Karpas-422 (cell line): ENCODE data around the gene DENND5A. TPM values are rescaled to one million over a fixed set of nuclear protein-coding genes. Genes with fewer than 3 reads are reported as not detected.
A peak's percentile ranks its signal among the peaks of the same experiment; 100 is the strongest.

ENCODE experiments used
- DNase-seq: peaks from one replicate; pipeline ENCODE4 v3.0.0-alpha.2; 2015
- H2AFZ ChIP-seq: fragments of 200-600 bp; sonication (generic); 2 replicates; pipeline ENCODE4 v1.6.1; 2014; ENCODE audit warnings: antibody characterized with exemption, low read length, mixed read lengths
- H3K27ac ChIP-seq: fragments of 200-600 bp; sonication (generic); 2 replicates; pipeline ENCODE4 v1.5.1; 2014; ENCODE audit warnings: mild to moderate bottlenecking, low read length, moderate library complexity
- H3K27me3 ChIP-seq: fragments of 200-600 bp; sonication (generic); 2 replicates; pipeline ENCODE4 v1.6.1; 2014; ENCODE audit warnings: low read length, mixed read lengths
- H3K36me3 ChIP-seq: fragments of 200-600 bp; sonication (generic); 2 replicates; pipeline ENCODE4 v1.6.1; 2014; ENCODE audit warnings: low read length, mixed read lengths; ENCODE audit not compliant: insufficient read depth
- H3K4me1 ChIP-seq: fragments of 200-600 bp; sonication (generic); 2 replicates; pipeline ENCODE4 v1.6.1; 2014; ENCODE audit warnings: mild to moderate bottlenecking, low read length, mixed read lengths
- H3K4me2 ChIP-seq: fragments of 200-600 bp; sonication (generic); 2 replicates; pipeline ENCODE4 v1.6.1; 2014; ENCODE audit warnings: low read length, low read depth, mild to moderate bottlenecking; ENCODE audit not compliant: poor library complexity, severe bottlenecking
- H3K4me3 ChIP-seq: fragments of 200-600 bp; sonication (generic); 2 replicates; pipeline ENCODE4 v1.5.1; 2014; ENCODE audit warnings: mild to moderate bottlenecking, antibody characterized with exemption, low read length, mixed read lengths
- H3K79me2 ChIP-seq: fragments of 200-600 bp; sonication (generic); 2 replicates; pipeline ENCODE4 v1.6.1; 2014; ENCODE audit warnings: mild to moderate bottlenecking, low read length, mixed read lengths
- H3K9ac ChIP-seq: fragments of 200-600 bp; sonication (generic); 2 replicates; pipeline ENCODE4 v1.6.0; 2014; ENCODE audit warnings: low read length
- H3K9me2 ChIP-seq: fragments of 200-600 bp; sonication (generic), shearing (Covaris generic); replicated peaks from 2 replicates; pipeline ENCODE4 v1.6.0; 2014; ENCODE audit warnings: mild to moderate bottlenecking, low read length, moderate library complexity; ENCODE audit not compliant: insufficient read depth
- H3K9me3 ChIP-seq: fragments of 300-700, 200-600 bp; sonication (generic); 2 replicates; pipeline ENCODE4 v1.6.1; 2014; ENCODE audit warnings: low read length, mixed read lengths
- H4K20me1 ChIP-seq: fragments of 200-600 bp; sonication (generic); 2 replicates; pipeline ENCODE4 v1.6.1; 2014; ENCODE audit warnings: mild to moderate bottlenecking, antibody characterized with exemption, low read length, low read depth; ENCODE audit not compliant: insufficient read depth
- total RNA-seq: library from RNA; depleted of rRNA; stranded (reverse); fragments of >200 nt; shearing (Covaris generic); gene quantifications from 2 replicates; pipeline ENCODE4 v1.2.3, GENCODE V29; 2014; ENCODE audit warnings: low replicate concordance

The DENND5A gene
- total RNA-seq, 1 experiment from 2014 or later: 57.3 TPM

GRCh38 chr11:9293646-9294045, 28.5 kb upstream of the DENND5A start:
- no peak overlapping the region for H3K27ac ChIP-seq
- no peaks in the 10 kb centered on the region for H3K27me3 ChIP-seq
- peaks cover 8% of the 10 kb centered on the region; the same call in 1 of the 2 replicates for H3K36me3 ChIP-seq
- no peak overlapping the region for H3K4me3 ChIP-seq
- H3K9ac ChIP-seq: no peak overlapping the region
- H3K4me1 ChIP-seq: no peaks in the 10 kb centered on the region
- H4K20me1 ChIP-seq: no peaks in the 10 kb centered on the region
- no peaks in the 10 kb centered on the region for H3K9me3 ChIP-seq
- H3K4me2 ChIP-seq: no peak overlapping the region
- H3K9me2 ChIP-seq: no peaks in the 10 kb centered on the region
- no peak for DNase-seq
- peaks cover 26% of the 10 kb centered on the region for H3K79me2 ChIP-seq
- H2AFZ ChIP-seq: no peak overlapping the region

- H4K20me1 ChIP-seq: no peaks in the 10 kb centered on the region
- no peaks in the 10 kb centered on the region for H3K27me3 ChIP-seq
- H3K4me3 ChIP-seq: no peak overlapping the region
- no peak overlapping the region for H3K4me2 ChIP-seq
- no peak overlapping the region for H3K27ac ChIP-seq
- H3K9me2 ChIP-seq: no peaks in the 10 kb centered on the region
- H3K4me1 ChIP-seq: peaks cover 12% of the 10 kb centered on the region
- H3K36me3 ChIP-seq: peaks cover 13% of the 10 kb centered on the region; the same call in 1 of the 2 replicates
- H3K9ac ChIP-seq: no peak overlapping the region
- no peak for DNase-seq
- no peaks in the 10 kb centered on the region for H3K9me3 ChIP-seq
- H2AFZ ChIP-seq: no peak overlapping the region
- no peaks in the 10 kb centered on the region; the same call in 1 of the 2 replicates for H3K79me2 ChIP-seq
These were observed 20.9 kb upstream of the DENND5A start for GRCh38 chr11:9285850-9286587.

DNA sequence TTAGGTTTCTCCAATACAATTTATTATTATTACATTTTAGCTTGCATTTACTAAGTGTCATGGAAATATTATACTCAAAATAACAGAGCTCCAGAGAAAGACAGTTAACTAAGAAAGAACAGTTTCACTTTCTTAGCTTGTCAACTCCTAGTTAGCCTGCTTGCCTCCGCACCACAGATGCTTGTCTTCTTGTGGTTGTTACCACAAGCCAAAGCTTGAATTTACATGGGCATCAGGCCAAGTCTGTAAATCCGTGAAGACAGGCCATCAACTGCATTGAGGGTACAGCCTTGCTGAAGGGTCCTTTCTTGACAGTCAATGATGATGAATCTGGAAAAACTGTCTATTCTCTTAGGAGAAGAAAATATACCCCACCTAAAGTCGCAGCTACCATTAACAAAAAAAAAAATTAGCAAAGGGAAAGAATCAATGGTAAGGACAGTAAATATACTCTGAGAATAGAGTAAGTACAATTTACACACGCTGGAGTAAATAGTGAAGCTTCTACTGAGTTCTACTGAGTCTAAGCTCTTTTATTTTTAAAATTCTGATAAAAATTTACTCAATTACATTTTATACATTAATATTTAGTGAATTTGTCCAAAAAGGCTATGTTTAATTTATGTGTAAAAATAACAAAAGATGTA, 15.6 kb upstream of the DENND5A start:
- H3K4me1 ChIP-seq: peaks cover 20% of the 10 kb centered on the region
- H3K9me2 ChIP-seq: no peaks in the 10 kb centered on the region
- no peak overlapping the region for H3K9ac ChIP-seq
- H3K4me2 ChIP-seq: peak overlapping the region; percentile 48
- H3K4me3 ChIP-seq: no peak overlapping the region
- no peak overlapping the region for H2AFZ ChIP-seq
- no peaks in the 10 kb centered on the region for H3K79me2 ChIP-seq
- no peaks in the 10 kb centered on the region for H4K20me1 ChIP-seq
- H3K36me3 ChIP-seq: peaks cover 10% of the 10 kb centered on the region; the same call in 1 of the 2 replicates
- H3K27me3 ChIP-seq: no peaks in the 10 kb centered on the region
- no peaks in the 10 kb centered on the region for H3K9me3 ChIP-seq
- peak overlapping the region; percentile 49; the same call in 1 of the 2 replicates for H3K27ac ChIP-seq
- peak; percentile 79 for DNase-seq

DNA sequence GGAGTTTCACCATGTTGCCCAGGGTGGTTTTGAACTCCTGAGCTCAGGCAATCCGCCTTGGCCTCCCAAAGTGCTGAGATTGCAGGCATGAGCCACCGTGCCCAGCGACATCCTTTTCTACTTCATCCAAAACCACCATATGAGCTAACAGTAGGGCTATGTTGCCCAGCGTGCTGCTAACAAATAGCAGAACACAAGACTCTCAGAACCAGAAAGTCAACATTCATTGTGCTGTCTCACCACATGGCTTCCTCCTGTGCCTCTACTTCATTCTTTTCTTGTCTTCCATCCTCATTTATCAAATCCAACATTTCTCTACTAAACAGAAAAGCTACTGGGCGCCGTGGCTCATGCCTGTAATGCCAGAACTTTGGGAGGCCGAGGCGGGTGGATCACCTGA, 12.0 kb upstream of the DENND5A start:
- Histone ChIP-seq H3K9ac (no peak overlapping the region), H2AFZ (no peak overlapping the region), H4K20me1 (no peaks in the 10 kb centered on the region), H3K4me1 (peaks cover 19% of the 10 kb centered on the region), H3K36me3 (peaks cover 4% of the 10 kb centered on the region; the same call in 1 of the 2 replicates), H3K4me2 (no peak overlapping the region), H3K9me2 (no peaks in the 10 kb centered on the region), H3K4me3 (no peak overlapping the region), H3K27ac (no peak overlapping the region), H3K79me2 (no peaks in the 10 kb centered on the region), H3K9me3 (no peaks in the 10 kb centered on the region), H3K27me3 (no peaks in the 10 kb centered on the region)
- DNase-seq: no peak

DNA sequence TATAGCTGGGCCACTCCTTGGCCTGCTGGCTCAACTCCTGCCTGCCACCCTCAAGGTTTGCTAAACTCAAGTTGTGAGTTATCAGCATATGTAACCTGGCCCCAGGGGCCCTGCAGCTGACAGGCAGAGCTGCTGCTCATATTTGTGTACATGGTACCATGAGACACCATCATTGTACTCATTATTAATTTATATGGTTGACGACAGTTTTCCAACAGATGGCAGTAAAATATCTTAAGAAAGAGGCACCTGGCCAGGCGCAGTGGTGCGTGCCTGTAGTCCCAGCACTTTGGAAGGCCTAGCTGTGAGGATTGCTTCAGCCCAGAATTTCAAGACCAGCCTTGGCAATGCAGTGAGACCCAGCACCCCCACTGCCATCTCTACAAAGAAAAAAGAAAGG, 11.4 kb upstream of the DENND5A start:
- peaks cover 4% of the 10 kb centered on the region; the same call in 1 of the 2 replicates for H3K36me3 ChIP-seq
- no peaks in the 10 kb centered on the region for H3K79me2 ChIP-seq
- no peak overlapping the region for H3K4me2 ChIP-seq
- no peaks in the 10 kb centered on the region for H4K20me1 ChIP-seq
- H2AFZ ChIP-seq: no peak overlapping the region
- H3K4me1 ChIP-seq: peaks cover 13% of the 10 kb centered on the region
- no peaks in the 10 kb centered on the region for H3K27me3 ChIP-seq
- H3K9ac ChIP-seq: no peak overlapping the region
- peak; percentile 70 for DNase-seq
- H3K4me3 ChIP-seq: no peak overlapping the region
- no peaks in the 10 kb centered on the region for H3K9me3 ChIP-seq
- no peaks in the 10 kb centered on the region for H3K9me2 ChIP-seq
- H3K27ac ChIP-seq: no peak overlapping the region

DNA sequence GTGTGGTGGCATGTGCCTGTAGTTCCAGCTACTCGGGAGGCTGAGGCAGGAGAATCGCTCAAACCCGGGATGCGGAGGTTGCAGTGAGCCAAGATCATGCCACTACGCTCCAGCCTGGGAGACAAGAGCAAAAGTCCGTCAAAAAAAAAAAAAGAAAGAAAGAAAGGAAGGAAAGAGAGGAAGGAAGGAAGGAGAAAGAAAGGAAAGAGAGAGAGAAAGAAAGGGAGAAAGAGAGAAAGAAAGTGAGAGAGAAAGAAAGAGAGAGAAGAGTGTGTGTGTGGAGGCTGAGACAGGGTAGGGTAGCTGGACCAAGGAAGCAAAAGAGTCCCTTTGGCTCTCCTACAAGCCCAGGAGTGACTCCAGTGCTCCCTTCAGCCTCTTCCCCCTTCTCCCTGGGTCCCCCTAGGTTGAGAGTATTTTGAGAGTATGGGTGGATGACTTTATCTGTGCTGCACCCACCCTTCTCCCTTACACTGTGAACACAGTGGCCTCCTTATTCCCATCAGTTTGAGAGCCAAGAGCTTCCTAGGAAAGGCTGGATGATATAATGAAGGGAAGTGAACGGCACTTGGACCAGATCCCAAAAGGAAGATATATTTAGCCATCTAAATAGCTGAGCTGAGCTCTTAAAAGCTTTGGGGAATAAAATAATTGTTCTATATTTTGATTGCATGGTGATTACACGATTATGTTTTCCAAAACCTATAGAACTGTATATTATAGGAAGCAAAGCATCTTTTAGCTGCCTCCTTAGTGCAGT, 9.5 kb upstream of the DENND5A start:
- no peaks in the 10 kb centered on the region for H3K36me3 ChIP-seq
- no peaks in the 10 kb centered on the region for H3K79me2 ChIP-seq
- no peaks in the 10 kb centered on the region for H3K9me3 ChIP-seq
- no peak overlapping the region for H3K4me2 ChIP-seq
- H2AFZ ChIP-seq: no peak overlapping the region
- no peak overlapping the region for H3K27ac ChIP-seq
- no peak overlapping the region for H3K9ac ChIP-seq
- H3K4me1 ChIP-seq: no peaks in the 10 kb centered on the region
- no peak overlapping the region for H3K4me3 ChIP-seq
- no peaks in the 10 kb centered on the region for H3K27me3 ChIP-seq
- DNase-seq: no peak
- no peaks in the 10 kb centered on the region for H4K20me1 ChIP-seq
- no peaks in the 10 kb centered on the region for H3K9me2 ChIP-seq

GRCh38 chr11:9273376-9274336, 8.5 kb upstream of the DENND5A start:
- Histone ChIP-seq H3K4me3 (no peak overlapping the region), H2AFZ (no peak overlapping the region), H3K9ac (no peak overlapping the region), H3K4me1 (no peaks in the 10 kb centered on the region), H3K9me2 (no peaks in the 10 kb centered on the region), H4K20me1 (no peaks in the 10 kb centered on the region), H3K9me3 (no peaks in the 10 kb centered on the region), H3K4me2 (no peak overlapping the region), H3K27me3 (no peaks in the 10 kb centered on the region), H3K79me2 (no peaks in the 10 kb centered on the region), H3K36me3 (no peaks in the 10 kb centered on the region), H3K27ac (no peak overlapping the region)
- no peak for DNase-seq
